Stimulated activated CD8-positive, alpha-beta memory T cell treated with anti-CD3 and anti-CD28 coated beads, Interleukin-7, amount 100 ng/mL, for 1 hour (primary cell): ENCODE data around the gene MYH15.

Source experiments
- DNase-seq, 2 donors: peaks; one replicate each; pipeline ENCODE4 v3.0.0-alpha.2; 2020; ENCODE audit warnings: low read depth in 2 of 2

MYH15 gene

GRCh38 chr3:108472001-108472591 is 38.3 kb downstream of the MYH15 start:
- no peak for DNase-seq

- no peak for DNase-seq
These were observed 39.0 kb downstream of the MYH15 start for GRCh38 chr3:108471426-108471825.

GRCh38 chr3:108469126-108469525 is 41.3 kb downstream of the MYH15 start:
- no peak for DNase-seq

DNA sequence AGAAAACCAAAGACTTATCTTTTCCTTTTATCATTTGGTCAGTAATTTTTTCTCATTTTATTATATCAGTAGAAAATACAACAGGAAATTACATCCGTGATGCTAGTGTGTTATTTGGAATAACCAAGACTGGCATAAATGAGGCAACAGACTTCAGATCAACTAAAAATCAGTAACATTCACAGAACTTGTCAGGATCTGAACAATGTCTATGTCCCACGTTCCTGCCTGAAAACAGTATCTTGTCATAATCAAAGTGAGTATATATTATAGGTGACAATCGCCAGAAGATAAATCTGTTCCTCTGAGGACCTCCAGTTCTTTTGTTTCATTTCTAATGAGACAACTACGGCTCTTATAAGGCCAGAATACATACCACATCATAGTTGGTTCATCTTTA is 41.8 kb downstream of the MYH15 start:
- no peak for DNase-seq

- no peak for DNase-seq
These were observed 47.5 kb downstream of the MYH15 start for GRCh38 chr3:108462899-108463298.

DNA sequence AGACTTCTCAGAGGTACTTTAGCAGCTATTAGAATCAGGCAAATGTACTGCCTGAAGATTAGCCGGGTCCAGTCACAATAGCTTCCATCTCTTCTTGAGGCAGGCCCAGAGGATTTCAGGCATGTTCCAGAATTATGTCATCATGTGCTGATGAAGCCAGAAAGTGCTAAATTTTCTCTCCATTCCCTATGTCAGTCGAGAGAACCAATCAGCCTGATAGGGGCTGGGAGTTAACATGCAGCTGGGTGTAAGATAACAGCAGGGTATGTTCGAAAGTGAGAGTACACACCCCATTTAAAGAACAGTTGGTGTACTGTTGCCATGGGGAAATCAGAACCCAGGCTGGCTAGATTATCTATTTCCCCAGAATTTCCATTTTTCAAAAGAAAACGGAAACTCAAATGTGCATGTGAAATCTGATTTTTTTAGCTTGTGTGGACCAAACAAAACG is 48.7 kb downstream of the MYH15 start:
- DNase-seq, result no peak

DNA sequence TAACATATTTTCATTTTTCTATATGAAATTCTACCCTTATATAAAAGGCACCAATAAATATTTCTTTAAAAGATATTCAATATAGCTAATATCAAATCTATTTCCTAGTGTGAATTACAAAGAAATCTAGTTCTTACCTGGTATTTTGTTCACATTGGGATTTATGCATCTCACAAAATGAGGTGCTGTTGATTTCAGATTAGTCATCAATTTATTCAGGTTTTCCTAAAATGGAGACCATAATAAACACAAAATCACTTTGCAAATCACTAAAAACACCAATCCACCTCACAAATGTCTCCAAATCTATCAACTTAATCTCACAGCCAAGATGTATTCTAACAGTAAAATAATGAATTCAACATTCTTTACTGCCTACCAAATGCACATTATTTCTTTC is 51.2 kb downstream of the MYH15 start:
- no peak for DNase-seq

- DNase-seq, result no peak
These were observed 55.1 kb downstream of the MYH15 start for GRCh38 chr3:108455212-108455705.

DNA sequence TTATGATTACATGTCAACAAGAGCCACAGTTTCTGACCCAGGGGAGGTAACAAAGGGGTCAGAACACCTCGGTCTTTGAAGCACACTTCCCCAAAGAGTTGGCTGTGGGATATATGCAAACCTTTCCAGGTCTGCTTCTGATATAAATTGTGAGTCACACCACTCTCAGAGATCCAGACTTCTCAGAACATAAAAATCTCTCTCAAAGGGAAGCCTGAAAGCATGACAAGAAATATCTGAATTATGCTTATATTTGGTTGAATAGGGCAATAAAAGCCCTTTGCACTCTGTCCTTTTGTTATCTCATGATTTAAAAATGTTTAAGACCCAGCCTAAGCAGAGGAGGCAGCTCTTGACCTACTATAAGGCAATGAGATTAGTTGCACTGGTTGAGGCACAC is 56.8 kb downstream of the MYH15 start:
- no peak for DNase-seq

DNA sequence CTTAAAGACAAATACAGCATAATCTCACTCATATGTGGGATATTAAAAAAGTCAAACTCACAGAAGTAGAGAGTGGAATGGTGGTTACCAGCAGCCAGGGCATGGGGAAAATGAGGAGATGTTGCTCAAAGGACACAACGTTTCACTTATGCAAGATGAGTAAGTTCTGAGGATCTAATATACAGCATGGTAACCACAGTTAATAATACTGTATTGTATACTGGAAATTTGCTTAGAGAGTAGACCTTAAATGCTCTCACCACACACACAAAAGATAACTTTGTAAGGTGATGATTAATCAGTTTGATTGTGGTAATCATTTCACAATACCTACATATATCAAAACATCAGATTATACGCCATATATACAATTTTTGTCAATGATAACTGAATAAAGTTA is 60.0 kb downstream of the MYH15 start:
- no peak for DNase-seq

DNA sequence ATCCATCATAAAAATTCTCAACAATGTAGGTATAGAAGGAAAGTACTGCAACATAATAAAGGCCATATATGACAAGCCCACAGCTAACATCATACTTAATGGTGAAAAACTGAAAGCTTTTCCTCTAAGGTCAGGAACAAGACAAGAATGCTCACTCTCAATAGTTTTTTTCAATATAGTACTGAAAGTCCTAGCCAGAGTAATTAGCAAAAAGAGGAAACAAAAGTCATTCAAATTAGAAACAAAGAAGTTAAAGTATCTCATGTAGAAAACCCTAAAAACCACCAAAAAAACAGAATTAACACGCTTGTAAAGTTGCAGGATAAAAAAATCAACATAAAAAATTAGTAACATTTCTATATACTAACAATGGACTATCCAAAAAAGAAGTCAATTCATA is 61.8 kb downstream of the MYH15 start:
- DNase-seq, result no peak

DNA sequence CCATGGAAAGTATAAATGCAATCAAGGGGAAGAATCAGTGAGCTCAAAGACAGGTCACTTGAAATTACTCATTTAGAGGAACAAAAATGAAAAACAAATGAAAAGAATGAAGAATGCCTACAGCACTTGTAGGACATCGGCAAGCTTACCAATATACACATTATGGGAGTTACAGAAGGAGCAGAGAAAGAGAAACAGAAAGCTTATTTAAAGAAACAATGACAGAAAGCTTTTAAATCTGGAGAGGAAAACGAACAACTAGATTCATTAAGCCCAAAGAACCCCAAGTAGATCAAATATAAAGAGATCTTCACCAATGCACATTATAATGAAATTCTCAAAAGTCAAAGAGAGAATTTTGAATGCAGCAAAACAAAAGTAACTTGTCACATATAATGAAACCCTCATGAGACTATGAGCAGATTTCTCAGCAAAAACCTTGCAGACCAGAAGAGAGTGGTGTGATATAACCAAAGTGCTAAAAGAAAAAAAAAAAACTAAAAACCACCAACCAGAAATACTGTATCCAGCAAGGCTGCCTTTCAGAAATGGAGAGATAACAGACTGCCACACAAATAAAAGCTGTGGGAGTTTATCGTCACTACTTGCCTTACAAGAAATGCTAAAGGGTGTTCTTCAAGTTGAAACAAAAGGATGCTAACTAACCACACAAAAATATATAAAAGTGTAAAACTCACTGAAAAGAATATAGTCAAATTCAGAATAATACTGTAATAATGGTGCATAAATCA is 63.1 kb downstream of the MYH15 start:
- no peak for DNase-seq

- DNase-seq, result no peak
These were observed 68.1 kb downstream of the MYH15 start for GRCh38 chr3:108442281-108442680.

- no peak for DNase-seq
These were observed 68.9 kb downstream of the MYH15 start for GRCh38 chr3:108441518-108441917.

DNA sequence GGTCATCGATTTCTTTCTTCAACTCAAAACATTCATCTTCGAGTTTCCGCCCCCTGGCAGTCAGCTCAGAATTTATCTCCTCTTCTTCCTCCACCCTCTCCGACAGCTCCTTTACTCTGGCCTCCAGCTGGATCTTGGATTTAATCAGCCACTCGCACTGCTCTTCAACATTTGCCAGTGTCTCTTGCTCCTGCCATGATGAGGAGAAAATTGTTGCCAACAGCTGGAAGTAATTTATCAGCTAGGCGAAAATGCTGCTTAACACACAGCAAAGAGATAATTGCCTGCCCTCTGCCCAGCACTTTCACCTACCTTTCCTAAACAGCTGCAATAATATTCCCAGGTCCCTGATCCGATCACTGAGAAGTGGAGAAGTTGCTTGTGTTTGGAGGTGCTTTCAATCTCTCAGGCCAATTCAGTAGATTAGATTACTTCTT is 69.3 kb downstream of the MYH15 start:
- DNase-seq, result no peak

DNA sequence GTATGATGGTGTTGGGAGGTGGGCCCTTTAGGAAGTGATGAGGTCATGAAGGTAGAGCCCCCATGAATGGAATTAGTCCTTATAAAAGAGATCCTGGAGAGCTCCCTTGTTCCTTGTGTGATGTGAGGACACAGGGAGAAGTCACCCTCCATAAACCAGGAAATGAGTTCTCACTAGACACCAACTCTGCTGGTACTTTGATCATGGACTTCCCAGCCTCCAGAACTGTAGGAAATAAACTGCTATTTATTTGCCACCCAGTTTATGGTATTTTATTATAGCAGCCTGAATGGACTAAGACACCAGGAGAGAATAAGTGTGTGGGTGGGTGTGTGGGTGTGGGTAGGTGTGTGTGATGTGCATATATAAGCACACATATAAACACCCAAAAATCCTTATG is 71.9 kb downstream of the MYH15 start:
- DNase-seq, result no peak

DNA sequence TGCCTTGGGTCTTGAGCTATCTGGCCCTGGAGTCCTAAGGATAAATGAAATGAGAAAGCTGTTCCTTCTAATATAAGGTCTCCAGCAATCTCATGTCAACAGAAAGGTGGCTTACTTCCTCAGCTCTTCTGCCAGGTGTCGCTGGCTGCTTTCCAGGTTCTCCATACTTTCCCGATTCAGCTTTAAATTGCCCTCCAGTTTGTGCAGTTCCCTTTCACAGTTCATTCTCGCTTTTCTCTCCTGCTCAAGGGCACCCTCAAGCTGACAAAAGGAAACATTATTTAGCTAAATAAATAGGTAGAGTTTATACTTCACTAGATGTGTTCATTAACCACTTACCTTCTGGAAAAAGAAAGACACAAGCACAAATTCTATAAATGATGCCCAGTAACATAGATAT is 73.0 kb downstream of the MYH15 start:
- no peak for DNase-seq

DNA sequence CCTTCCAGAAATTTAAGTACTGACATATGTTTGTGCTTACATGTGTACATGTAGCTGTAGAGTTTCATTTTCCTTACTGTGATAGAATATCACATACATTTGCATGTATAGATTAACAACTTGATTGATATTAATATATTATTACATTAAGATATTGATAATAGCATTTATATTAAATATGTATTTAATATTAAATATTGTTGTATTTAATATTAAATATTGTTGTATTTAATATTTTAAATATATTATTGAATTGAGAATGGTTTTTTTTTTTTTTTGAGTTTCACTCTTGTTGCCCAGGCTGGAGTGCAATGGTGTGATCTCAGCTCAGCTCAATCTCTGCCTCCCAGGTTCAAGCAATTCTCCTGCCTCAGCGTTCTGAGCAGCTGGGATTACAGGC is 76.5 kb downstream of the MYH15 start:
- DNase-seq, result no peak

- DNase-seq, result no peak
These were observed 78.0 kb downstream of the MYH15 start for GRCh38 chr3:108432431-108432830.

- DNase-seq, result no peak
These were observed 79.9 kb downstream of the MYH15 start for GRCh38 chr3:108430540-108430939.

DNA sequence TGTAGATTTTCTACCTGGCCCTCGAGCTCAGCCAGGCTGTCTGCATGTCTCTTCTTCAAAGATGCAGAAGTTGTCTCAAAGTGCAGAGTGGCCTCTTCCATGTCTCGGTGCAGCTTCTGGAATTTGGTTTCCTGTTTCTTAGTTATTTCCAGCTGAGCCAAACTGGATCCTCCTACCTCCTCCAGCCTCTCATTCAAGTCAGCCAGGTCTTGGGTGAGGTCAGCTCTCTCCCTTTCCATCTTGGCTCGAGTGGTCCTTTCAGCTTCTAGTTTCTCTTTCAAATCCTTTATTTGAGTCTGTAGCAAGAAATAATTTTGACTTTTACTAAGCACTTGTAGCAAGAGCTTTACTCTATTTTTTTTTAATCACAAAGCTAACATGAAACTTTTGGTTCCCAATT is 81.8 kb downstream of the MYH15 start:
- no peak for DNase-seq

DNA sequence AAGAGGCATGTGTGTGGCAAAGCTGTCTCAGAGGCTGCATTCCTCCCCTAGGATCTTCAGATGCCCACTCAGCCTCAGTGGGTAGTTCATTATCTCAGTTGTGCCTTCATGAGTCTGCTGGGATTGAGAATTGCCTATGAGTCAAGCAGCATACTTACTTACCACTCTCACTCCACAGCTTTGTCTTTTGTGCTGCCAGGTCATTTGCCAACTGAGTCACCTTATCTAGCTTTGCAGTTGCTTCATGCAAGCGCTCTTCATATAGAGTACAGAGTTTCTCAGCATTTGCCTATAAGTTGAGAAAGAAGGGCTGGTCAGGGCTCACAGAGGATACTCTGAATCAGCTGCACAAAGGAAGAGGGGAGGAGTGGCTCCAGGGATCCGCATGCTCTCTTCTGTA is 89.5 kb downstream of the MYH15 start:
- DNase-seq, result no peak

DNA sequence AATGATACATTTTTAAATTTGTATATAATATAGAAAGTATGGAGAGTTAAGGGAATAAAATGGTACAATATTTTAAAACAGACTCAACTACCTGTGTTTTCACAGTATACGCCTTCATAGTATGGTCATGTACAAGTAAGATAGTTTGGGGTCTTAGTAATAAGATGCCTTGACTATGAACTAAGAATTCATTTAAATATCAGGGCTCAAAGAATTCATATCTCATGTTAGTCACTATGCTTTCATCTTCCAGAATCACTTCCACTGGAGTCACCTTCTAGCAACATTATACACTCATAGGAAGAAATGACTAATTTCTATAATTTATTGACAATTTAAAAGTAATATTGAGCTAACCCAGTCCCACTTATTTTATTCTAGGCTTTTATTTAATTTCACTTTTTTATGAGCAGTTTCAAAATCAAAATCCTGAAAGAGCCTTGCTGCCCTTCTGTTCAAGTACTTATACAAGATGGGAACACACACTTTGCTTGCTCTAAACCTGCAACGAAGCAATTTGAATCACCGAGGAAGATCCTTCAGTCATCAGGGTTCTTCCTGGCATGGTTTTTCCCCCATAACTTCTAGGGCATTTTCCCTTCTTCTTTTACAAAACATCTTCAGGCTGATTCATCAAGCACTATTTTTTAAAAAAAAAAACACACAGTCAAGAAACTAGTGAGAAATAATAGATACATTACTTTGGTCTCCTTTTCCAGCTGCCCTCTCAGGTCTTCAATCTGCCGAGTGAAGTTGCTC is 94.1 kb downstream of the MYH15 start:
- DNase-seq, result no peak
